ENCODE measurements around the gene TSC2.

DNA sequence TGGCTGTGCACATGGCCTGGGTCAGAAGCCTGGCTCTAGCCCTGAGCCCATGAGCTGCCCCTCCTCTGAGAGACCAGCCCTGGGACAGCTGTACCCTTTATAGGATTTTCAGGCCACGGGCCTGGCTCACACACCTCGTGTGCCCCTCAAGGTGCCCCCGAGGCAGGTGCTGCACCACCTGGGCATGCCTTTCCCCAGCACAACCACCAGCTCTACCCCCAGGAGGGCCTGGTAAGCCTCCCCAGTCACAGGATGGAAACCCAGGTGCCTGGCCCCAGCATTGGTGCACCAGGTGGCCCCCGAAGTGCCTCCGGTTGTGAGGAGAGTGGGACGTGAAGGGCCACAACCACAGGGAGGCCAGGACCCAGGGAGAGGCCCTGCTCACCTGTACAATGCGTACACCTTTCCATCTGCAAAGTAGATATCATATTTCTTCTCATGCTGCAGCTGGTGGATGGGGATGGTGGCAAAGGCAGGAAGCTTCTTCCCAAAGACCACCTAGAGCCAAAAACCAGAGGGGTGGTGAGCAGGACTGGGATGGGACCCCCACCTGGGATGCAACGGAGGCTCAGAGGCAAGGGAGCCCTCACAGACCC lies 44.5 kb upstream of the TSC2 start:
- TF ChIP-seq, protein P1, sequence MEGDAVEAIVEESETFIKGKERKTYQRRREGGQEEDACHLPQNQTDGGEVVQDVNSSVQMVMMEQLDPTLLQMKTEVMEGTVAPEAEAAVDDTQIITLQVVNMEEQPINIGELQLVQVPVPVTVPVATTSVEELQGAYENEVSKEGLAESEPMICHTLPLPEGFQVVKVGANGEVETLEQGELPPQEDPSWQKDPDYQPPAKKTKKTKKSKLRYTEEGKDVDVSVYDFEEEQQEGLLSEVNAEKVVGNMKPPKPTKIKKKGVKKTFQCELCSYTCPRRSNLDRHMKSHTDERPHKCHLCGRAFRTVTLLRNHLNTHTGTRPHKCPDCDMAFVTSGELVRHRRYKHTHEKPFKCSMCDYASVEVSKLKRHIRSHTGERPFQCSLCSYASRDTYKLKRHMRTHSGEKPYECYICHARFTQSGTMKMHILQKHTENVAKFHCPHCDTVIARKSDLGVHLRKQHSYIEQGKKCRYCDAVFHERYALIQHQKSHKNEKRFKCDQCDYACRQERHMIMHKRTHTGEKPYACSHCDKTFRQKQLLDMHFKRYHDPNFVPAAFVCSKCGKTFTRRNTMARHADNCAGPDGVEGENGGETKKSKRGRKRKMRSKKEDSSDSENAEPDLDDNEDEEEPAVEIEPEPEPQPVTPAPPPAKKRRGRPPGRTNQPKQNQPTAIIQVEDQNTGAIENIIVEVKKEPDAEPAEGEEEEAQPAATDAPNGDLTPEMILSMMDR (IDR thresholded peaks at IDR 0.05; ENCODE audit: low read depth, low read length), result no peak
- TF ChIP-seq POLR2A (IDR thresholded peaks at IDR 0.05; ENCODE audit: extremely low read depth, insufficient read length), result no peak
